Stimulated activated CD8-positive, alpha-beta memory T cell treated with anti-CD3 and anti-CD28 coated beads, Interleukin-12 subunit alpha, Interleukin-12 subunit beta, amount 100 ng/mL, for 24 hours (primary cell): ENCODE results near the gene CCNK.

Experiments used
- DNase-seq: peaks from one replicate; pipeline ENCODE4 v3.0.0-alpha.2; 2020; ENCODE audit errors: extremely low read depth

CCNK gene

DNA sequence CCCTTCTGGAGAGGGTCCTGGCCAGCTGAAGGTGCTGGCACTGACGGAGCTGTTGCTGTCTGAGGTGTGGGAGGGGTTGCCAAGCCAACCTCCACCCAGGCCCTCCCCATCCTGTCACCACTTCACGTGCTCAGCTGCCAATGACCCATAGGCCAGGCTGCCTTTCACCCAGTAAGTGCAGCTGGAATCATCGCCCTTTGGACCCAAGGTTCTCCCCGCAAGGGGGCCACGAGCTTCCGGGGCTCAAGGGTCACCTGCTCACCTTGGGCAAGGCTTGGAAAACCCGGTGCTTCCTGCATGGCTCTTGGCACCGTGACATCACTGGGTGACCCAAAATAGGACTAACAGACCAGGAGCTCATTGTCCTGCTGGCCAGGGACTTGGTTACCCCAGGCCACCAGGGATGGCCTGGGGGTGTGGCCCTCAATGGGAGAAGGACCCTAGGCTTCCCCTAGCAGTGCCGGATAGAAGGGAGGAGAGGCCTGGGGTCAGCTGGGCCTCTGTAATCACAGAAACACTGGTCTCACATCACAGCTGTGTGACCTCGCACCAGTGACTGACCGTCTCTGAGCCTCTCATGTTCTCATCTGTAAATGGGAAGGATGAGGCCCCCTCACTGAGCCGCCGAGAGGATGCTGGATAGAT lies 71.5 kb downstream of the CCNK start:
- no peak for DNase-seq

DNA sequence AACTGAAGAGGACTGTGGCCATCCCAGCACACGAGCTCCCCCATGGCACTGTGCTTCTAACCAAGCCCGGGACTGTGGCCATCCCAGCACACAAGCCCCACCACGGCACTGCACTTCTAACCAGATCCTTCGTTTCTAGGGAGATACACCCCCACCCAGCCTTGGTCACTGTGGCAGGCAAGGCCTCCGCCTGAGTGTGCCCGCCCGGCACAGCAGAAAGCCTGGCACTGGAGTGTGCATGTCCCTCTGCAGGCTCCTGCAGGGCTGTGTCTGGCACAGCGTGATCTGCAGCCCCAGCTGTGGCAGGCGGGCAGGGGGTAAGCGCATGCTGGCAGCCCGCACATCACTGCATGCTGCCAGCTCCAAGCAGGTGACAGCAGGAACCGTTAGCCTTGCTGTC lies 73.0 kb downstream of the CCNK start:
- DNase-seq = no peak

DNA sequence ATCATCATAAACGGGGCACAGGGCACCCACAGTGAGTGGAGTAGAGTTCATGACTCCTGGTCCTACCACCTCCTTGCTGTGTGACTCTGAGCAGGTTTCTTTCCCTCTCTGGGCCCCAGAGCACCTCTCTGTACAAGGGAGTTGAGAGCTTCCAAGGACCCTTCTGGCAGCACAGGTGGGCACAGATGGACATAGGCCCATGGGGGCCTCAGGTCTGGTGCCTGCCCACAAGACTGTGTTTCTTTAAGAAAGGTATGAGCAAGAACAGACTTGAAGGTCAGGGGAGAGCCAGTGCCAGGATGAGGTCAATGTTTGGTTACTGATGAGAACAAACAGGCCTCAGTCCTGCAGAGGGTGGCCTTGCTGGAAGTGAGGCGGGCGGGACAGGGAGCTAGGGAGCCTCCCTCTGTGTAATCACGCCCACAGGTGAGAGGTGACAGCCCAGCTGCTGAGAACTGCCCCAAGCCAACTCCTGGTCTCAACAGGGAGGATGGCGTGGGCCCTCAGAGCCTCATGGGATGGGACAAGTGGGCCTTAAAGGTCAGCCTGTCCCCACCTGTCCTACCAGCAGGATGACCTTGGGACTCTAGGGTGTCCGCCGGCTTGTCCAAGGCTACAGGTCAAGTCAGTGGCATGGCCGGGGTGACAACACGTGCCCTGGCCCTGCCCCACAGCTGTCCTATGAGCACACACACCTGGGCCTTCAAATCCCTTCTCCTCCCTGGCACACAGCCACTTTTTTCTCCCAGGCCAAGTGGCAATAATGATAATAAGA lies 73.7 kb downstream of the CCNK start:
- no peak for DNase-seq

DNA sequence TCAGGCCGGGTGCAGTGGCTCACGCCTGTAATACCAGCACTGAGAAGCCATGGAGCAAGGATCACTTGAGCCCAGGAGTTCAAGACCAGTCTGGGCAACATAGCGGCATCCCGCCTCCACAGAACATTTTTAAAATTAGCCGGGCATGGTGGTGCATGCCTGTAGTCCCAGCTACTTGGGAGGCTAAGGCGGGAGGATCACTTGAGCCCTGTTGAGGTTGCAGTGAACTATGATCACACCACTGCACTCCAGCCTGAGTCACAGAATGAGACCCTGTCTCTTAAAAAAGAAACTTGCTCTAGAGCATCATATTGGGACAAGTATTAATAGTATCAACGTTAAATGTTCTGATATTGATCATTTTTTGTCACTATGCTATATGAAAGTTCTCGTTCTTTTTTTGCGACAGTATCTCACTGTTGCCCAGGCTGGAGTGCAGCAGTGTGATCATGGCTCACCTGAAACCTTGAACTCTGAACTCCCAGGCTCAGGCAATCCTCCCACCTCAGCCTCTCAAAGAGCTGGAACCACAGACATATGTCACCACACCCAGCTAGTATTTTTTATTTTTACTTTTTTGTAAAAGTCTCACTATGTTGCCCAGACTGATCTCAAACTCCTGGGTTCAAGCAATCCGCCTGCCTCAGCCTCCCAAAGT lies 75.1 kb downstream of the CCNK start:
- DNase-seq = no peak

DNA sequence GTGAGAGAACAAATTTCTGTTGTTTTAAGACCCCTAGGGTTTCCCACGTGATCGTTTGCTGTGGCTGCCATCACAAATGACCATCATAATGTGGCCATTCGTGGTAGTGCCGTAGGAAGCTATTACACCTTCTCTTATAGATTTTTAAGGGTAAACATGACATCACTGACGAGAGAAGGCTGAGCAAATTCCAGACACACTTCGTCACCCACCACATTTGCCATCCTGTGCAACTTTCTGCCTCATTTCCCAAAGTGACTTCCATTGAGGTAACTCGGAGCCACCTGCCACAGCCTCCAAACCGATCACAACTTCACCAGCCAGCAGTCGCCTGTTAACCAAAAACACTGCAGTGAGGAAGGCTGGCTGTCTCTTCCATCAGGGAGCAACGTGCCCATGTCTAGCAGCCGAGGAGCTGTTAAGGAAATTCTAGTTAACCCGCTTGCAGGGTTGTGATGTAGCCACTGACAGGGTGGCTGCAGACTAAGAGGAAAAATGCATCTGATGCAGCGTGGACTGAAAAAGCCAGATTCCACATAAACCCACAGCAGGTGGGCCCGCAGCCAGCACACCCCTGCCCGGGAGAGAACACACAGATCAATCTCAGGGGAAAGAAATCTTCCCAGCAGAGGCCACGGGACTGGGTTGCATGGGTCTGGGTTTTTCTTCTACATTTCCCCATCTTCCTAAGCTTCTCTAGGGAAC lies 78.2 kb downstream of the CCNK start:
- no peak for DNase-seq

- no peak for DNase-seq
Observed at GRCh38 chr14:99560403-99560802, 79.2 kb downstream of the CCNK start.

- DNase-seq = no peak
Observed at GRCh38 chr14:99560922-99561683, 79.9 kb downstream of the CCNK start.

DNA sequence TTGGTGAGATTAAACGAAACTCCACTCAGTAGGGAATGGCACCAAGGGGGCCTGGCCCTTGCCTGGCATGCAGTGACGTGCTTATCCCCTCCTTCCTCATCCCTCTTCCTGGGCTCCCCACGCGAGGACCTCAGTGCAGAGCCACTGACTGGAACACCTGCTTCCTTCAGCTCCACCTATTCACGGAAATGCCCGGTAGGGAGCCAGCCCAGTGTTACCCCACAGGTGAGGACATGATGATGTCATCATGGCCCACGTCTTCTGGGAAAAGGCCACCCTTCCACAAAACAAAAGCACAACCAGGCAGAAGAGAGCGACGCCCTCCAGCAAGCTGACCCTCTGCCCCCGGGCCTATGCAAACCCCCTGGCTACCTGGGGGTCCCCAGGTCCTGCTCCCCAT lies 80.7 kb downstream of the CCNK start:
- no peak for DNase-seq
